GM12891 (cell line): ENCODE results near the gene SETD9.

ENCODE experiments used
- PAX5 ChIP-seq: IDR thresholded peaks from 2 replicates; pipeline ENCODE4 v1.6.1; 2011; ENCODE audit warnings: low read length, moderate library complexity, mild to moderate bottlenecking; ENCODE audit not compliant: insufficient read depth, severe bottlenecking
- POLR2A ChIP-seq: IDR thresholded peaks from 2 replicates; pipeline ENCODE4 v1.6.1; 2011; ENCODE audit warnings: low read depth, low read length, control low read depth
- POLR2AphosphoS5 ChIP-seq: IDR thresholded peaks from 2 replicates; pipeline ENCODE4 v1.6.1; 2011; ENCODE audit warnings: low read depth, low read length, control low read depth
- POU2F2 ChIP-seq: IDR thresholded peaks from 2 replicates; pipeline ENCODE4 v1.6.1; 2011; ENCODE audit warnings: low read depth, mild to moderate bottlenecking, control low read depth, low read length, moderate library complexity
- SPI1 ChIP-seq: IDR thresholded peaks from 2 replicates; pipeline ENCODE4 v1.6.1; 2011; ENCODE audit warnings: low read depth, low read length, control low read depth
- TAF1 ChIP-seq: IDR thresholded peaks from 2 replicates; pipeline ENCODE4 v1.6.1; 2011; ENCODE audit warnings: low read depth, low read length, control low read depth

- TF ChIP-seq POLR2AphosphoS5 (no peak), SPI1 (no peak), POLR2A (no peak), TAF1 (no peak), POU2F2 (no peak), PAX5 (no peak)
Measured at GRCh38 chr5:56958595-56958994, 49.2 kb downstream of the SETD9 start.
